SK-N-SH (cell line): ENCODE data around the gene MCC. TPM values are rescaled to one million over a fixed set of nuclear protein-coding genes. Genes with fewer than 3 reads are reported as not detected.

Experiments used
- CTCF ChIA-PET: fragments of 300-600, 350-600 bp; formaldehyde crosslinking; extraction: SDS; loops from one replicate; lab custom pipeline; 2021; lab: Yijun Ruan, JAX
- POLR2A ChIA-PET: fragments of 350-600 bp; sonication (Branson Sonifier 250); formaldehyde crosslinking; extraction: SDS; loops from one replicate; lab custom pipeline; 2020; ENCODE audit warnings: antibody characterized with exemption, inconsistent platforms; lab: Yijun Ruan, JAX
- DNase-seq: peaks from one replicate; pipeline ENCODE4 v3.0.0; 2012
- H2AFZ ChIP-seq: fragments of 200-600 bp; sonication (generic); 2 replicates; pipeline ENCODE4 v1.8.1; 2016; ENCODE audit warnings: antibody characterized with exemption, mild to moderate bottlenecking, low read depth
- H3F3A ChIP-seq: fragments of 200-600 bp; sonication (generic); replicated peaks from 2 replicates; pipeline ENCODE3; 2016; ENCODE audit warnings: antibody characterized with exemption, mild to moderate bottlenecking; ENCODE audit not compliant: insufficient read depth
- H3K27ac ChIP-seq, 2 experiments: fragments of 200-500 bp in 1 of 2; fragments of 200-600 bp in 1 of 2; sonication (Bioruptor generic) in 1 of 2; sonication (generic), shearing (Covaris generic) in 1 of 2; 2 replicates each; pipeline versions ENCODE4 v1.5.1 to v1.6.1; 2014 to 2016; ENCODE audit warnings: low read depth in 2 of 2, inconsistent platforms in 1 of 2, low read length in 1 of 2, mild to moderate bottlenecking in 1 of 2, mixed read lengths in 1 of 2
- H3K27me3 ChIP-seq: fragments of 200-600 bp; sonication (generic), shearing (Covaris generic); 2 replicates; pipeline ENCODE4 v1.6.1; 2016; ENCODE audit warnings: mixed run types; ENCODE audit not compliant: insufficient read depth
- H3K36me3 ChIP-seq, 2 experiments: fragments of 200-500 bp in 1 of 2; fragments of 200-600 bp in 1 of 2; sonication (Bioruptor generic) in 1 of 2; sonication (generic) in 1 of 2; replicated peaks in 1 of 2; 2 replicates each; pipeline versions ENCODE3 to v1.5.1; 2014 to 2016; ENCODE audit warnings: low read length in 1 of 2, mild to moderate bottlenecking in 1 of 2; ENCODE audit not compliant: insufficient read depth in 2 of 2, control insufficient read depth in 1 of 2
- H3K4me1 ChIP-seq, 2 experiments: fragments of 200-500 bp in 1 of 2; fragments of 200-600 bp in 1 of 2; sonication (Bioruptor generic) in 1 of 2; sonication (generic), shearing (Covaris generic) in 1 of 2; 2 replicates each; pipeline versions ENCODE4 v1.5.1 to v1.6.1; 2014 to 2016; ENCODE audit warnings: low read depth in 1 of 2, low read length in 1 of 2, mixed run types in 1 of 2; ENCODE audit not compliant: insufficient read depth in 2 of 2, control insufficient read depth in 1 of 2
- H3K4me2 ChIP-seq: fragments of 200-600 bp; sonication (generic), shearing (Covaris generic); 2 replicates; pipeline ENCODE4 v1.6.1; 2017; ENCODE audit warnings: mixed run types
- H3K4me3 ChIP-seq, 2 experiments: fragments of 200-500 bp in 1 of 2; fragments of 200-600 bp in 1 of 2; sonication (Bioruptor generic) in 1 of 2; sonication (generic), shearing (Covaris generic) in 1 of 2; 2 replicates each; pipeline versions ENCODE4 v1.5.1 to v1.8.1; 2014 to 2016; ENCODE audit warnings: low read depth in 2 of 2, inconsistent platforms in 1 of 2, low read length in 1 of 2, mild to moderate bottlenecking in 1 of 2, mixed read lengths in 1 of 2, moderate library complexity in 1 of 2
- H3K79me2 ChIP-seq: fragments of 200-600 bp; sonication (generic); 2 replicates; pipeline ENCODE4 v1.8.1; 2017; ENCODE audit warnings: mild to moderate bottlenecking; ENCODE audit not compliant: insufficient read depth
- H3K9ac ChIP-seq: fragments of 200-600 bp; sonication (generic); 2 replicates; pipeline ENCODE4 v1.6.1; 2017; ENCODE audit warnings: mixed run types
- H3K9me2 ChIP-seq: fragments of 200-600 bp; sonication (generic); 2 replicates; pipeline ENCODE4 v1.6.1; 2017; ENCODE audit warnings: mixed run types
- H3K9me3 ChIP-seq: fragments of 200-600 bp; sonication (generic); 2 replicates; pipeline ENCODE4 v1.6.1; 2017; ENCODE audit warnings: mixed run types, mild to moderate bottlenecking, moderate library complexity
- H4K20me1 ChIP-seq: fragments of 200-600 bp; sonication (generic); 2 replicates; pipeline ENCODE4 v1.6.1; 2017; ENCODE audit warnings: mild to moderate bottlenecking, mixed run types; ENCODE audit not compliant: insufficient read depth
- CHD2 ChIP-seq: fragments of 150-350 bp; IDR thresholded peaks from 2 replicates; pipeline ENCODE4 v1.6.1; 2018; ENCODE audit warnings: low read length; ENCODE audit not compliant: partially characterized antibody
- ELF1 ChIP-seq: IDR thresholded peaks from 2 replicates; pipeline ENCODE4 v1.4.0; 2012
- EZH2phosphoT487 ChIP-seq: fragments of 200-600 bp; sonication (generic); IDR thresholded peaks from 2 replicates; pipeline ENCODE4 v1.6.1; 2017; ENCODE audit warnings: low read depth, mixed run types, mild to moderate bottlenecking, antibody characterized with exemption, moderate library complexity, borderline replicate concordance
- FOXJ3 ChIP-seq: sonication (generic); formaldehyde crosslinking; IDR thresholded peaks from 2 replicates; pipeline ENCODE4 v1.5.1; 2020; ENCODE audit warnings: mild to moderate bottlenecking, missing genetic modification reagents
- FOXM1 ChIP-seq: IDR thresholded peaks from 2 replicates; pipeline ENCODE4 v1.4.0; 2012; ENCODE audit warnings: low read depth, mild to moderate bottlenecking
- MEF2A ChIP-seq: IDR thresholded peaks from 2 replicates; pipeline ENCODE4 v1.4.0; 2012; ENCODE audit warnings: low read depth, borderline replicate concordance
- POLR2AphosphoS5 ChIP-seq: IDR thresholded peaks from 2 replicates; pipeline ENCODE4 v1.6.1; 2012; ENCODE audit warnings: low read depth, low read length
- RAD21 ChIP-seq: IDR thresholded peaks from 2 replicates; pipeline ENCODE4 v1.6.1; 2012; ENCODE audit warnings: mild to moderate bottlenecking, low read length
- RCOR1 ChIP-seq: fragments of 150-350 bp; IDR thresholded peaks from 2 replicates; pipeline ENCODE4 v1.6.1; 2017; ENCODE audit warnings: antibody characterized with exemption, low read length
- SIN3A ChIP-seq: IDR thresholded peaks from 2 replicates; pipeline ENCODE4 v1.6.1; 2012; ENCODE audit warnings: low read depth, mild to moderate bottlenecking, low read length, moderate library complexity, borderline replicate concordance
- SMC3 ChIP-seq: IDR thresholded peaks from 2 replicates; pipeline ENCODE4 v1.6.1; 2012; ENCODE audit warnings: low read depth, low read length, improper control_type of control experiment
- TAF1 ChIP-seq: IDR thresholded peaks from 2 replicates; pipeline ENCODE4 v1.6.1; 2012; ENCODE audit warnings: low read depth, mild to moderate bottlenecking, low read length, moderate library complexity, borderline replicate concordance
- TCF12 ChIP-seq: IDR thresholded peaks from 2 replicates; pipeline ENCODE4 v1.4.0; 2012
- WGBS: methylation state at CpG from one replicate; pipeline ENCODE4 v1.1.6; 2017; ENCODE audit warnings: low lambda C conversion rate; 5-methylcytosine and 5-hydroxymethylcytosine counted together
- polyA plus RNA-seq, 3 experiments: library from polyadenylated mRNA; depleted of rRNA; stranded (reverse); fragments of >200 nt; gene quantifications; 2 replicates each; pipeline ENCODE4 v1.2.3, GENCODE V29; 2012
- TF ChIP-seq, protein P1 (sequence below): fragments of 150-350 bp; IDR thresholded peaks from 2 replicates; pipeline ENCODE4 v1.6.1; 2016; ENCODE audit warnings: mild to moderate bottlenecking, low read depth, low read length
- TF ChIP-seq, protein P2 (sequence below): fragments of 150-350 bp; IDR thresholded peaks from 2 replicates; pipeline ENCODE4 v1.6.1; 2017; ENCODE audit warnings: antibody characterized with exemption, low read length, low read depth, borderline replicate concordance
- TF ChIP-seq, protein P3 (sequence below): IDR thresholded peaks from 2 replicates; pipeline ENCODE4 v1.4.0; 2012; ENCODE audit warnings: low read depth

The MCC gene
- polyA plus RNA-seq, 1 of the 3 experiments (the other 2 are of a cell fraction) = 3.6 TPM

DNA sequence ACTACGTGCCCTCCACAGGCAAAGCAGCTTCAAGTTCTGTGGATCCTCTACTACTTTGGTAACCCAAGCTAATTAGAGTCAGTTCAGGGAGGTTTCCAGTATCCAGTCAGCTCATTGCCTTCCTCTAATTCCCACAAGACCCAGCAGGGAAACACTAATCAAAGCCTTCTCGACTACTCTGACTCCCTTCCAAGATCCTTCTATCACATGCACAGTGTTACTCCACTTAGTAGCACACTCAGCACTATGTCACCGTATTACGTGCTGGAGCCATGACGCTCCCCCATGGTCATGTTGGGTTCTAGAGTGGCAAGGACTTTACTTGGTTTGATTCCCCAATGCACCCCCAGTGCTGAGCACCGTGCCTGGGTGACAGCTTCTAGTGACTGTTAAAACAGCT, 458.6 kb downstream of the MCC start:
- no peak for DNase-seq
- H3K27ac ChIP-seq = no peak overlapping the region; a peak in 1 of 4 replicates
- no peaks in the 10 kb centered on the region for H3K79me2 ChIP-seq
- peaks cover 6 to 30% of the 10 kb centered on the region in 2 experiments for H3K36me3 ChIP-seq
- POLR2A ChIA-PET = no interaction called here
- H3K9me2 ChIP-seq = no peaks in the 10 kb centered on the region
- H3K9ac ChIP-seq = no peak overlapping the region
- H3K27me3 ChIP-seq = no peaks in the 10 kb centered on the region
- no peaks in the 10 kb centered on the region for H4K20me1 ChIP-seq
- no peak overlapping the region for H2AFZ ChIP-seq
- CTCF ChIA-PET = interaction anchor here (1.8 kb wide), 1 partner anchor 34 kb away, joined by 7 read pairs; no protein-coding TSS in a partner anchor
- no peaks in the 10 kb centered on the region for H3K9me3 ChIP-seq
- WGBS = 95% methylated on average over 6 of the region's 6 CpGs
- TF ChIP-seq POLR2AphosphoS5 (peak; percentile 25), FOXJ3 (CRISPR knock-in tag) (no peak)
- no peak overlapping the region for H3K4me3 ChIP-seq
- peaks cover 0 to 8% of the 10 kb centered on the region in 2 experiments; a peak in 2 of 4 replicates for H3K4me1 ChIP-seq
- H3F3A ChIP-seq = peaks cover 7% of the 10 kb centered on the region
- no peak overlapping the region for H3K4me2 ChIP-seq

DNA sequence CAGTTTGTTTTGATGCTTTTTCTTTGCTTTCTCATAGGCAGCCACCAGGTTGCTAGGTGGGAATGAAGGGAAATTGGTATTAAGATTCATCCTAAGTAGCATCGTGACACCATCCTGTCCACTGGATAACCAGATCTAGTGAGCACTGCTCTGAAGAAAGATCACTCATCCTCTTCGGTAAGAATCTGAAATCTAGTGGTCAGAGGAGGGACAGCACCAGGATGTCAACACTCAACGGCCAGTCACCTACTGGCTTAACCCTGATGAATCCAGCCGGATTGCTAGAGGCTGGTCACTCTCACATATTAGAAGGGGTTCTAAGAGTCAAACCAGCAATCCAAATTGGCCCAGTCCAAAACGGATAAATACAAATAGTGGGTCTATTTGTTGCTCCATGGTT, 460.8 kb downstream of the MCC start:
- Histone ChIP-seq H3K27ac (no peak overlapping the region), H3K9me2 (no peaks in the 10 kb centered on the region), H3K9ac (no peak overlapping the region), H3F3A (peaks cover 7% of the 10 kb centered on the region), H3K27me3 (no peaks in the 10 kb centered on the region), H4K20me1 (no peaks in the 10 kb centered on the region), H3K4me1 (peaks cover 0 to 8% of the 10 kb centered on the region in 2 experiments; a peak in 3 of 4 replicates), H3K79me2 (no peaks in the 10 kb centered on the region), H3K4me2 (no peak overlapping the region), H3K4me3 (no peak overlapping the region), H2AFZ (no peak overlapping the region), H3K36me3 (peaks cover 19 to 50% of the 10 kb centered on the region in 2 experiments), H3K9me3 (no peaks in the 10 kb centered on the region)
- TF ChIP-seq RAD21 = no peak
- no peak for TF ChIP-seq EZH2phosphoT487
- no peak for TF ChIP-seq FOXM1
- TF ChIP-seq CHD2 = no peak
- TF ChIP-seq MEF2A = no peak
- no peak for TF ChIP-seq SIN3A
- TF ChIP-seq, protein P1, sequence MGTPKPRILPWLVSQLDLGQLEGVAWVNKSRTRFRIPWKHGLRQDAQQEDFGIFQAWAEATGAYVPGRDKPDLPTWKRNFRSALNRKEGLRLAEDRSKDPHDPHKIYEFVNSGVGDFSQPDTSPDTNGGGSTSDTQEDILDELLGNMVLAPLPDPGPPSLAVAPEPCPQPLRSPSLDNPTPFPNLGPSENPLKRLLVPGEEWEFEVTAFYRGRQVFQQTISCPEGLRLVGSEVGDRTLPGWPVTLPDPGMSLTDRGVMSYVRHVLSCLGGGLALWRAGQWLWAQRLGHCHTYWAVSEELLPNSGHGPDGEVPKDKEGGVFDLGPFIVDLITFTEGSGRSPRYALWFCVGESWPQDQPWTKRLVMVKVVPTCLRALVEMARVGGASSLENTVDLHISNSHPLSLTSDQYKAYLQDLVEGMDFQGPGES = no peak
- no peak for TF ChIP-seq TCF12
- TF ChIP-seq SMC3 = no peak
- TF ChIP-seq ELF1 = no peak
- TF ChIP-seq, protein P2, sequence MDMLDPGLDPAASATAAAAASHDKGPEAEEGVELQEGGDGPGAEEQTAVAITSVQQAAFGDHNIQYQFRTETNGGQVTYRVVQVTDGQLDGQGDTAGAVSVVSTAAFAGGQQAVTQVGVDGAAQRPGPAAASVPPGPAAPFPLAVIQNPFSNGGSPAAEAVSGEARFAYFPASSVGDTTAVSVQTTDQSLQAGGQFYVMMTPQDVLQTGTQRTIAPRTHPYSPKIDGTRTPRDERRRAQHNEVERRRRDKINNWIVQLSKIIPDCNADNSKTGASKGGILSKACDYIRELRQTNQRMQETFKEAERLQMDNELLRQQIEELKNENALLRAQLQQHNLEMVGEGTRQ = no peak
- no peak for TF ChIP-seq RCOR1
- TF ChIP-seq, protein P3, sequence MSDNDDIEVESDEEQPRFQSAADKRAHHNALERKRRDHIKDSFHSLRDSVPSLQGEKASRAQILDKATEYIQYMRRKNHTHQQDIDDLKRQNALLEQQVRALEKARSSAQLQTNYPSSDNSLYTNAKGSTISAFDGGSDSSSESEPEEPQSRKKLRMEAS = no peak
- TF ChIP-seq TAF1 = no peak
- no peak for DNase-seq
- POLR2A ChIA-PET = interaction anchor here (0.9 kb wide), 1 partner anchor 31 kb away, joined by 3 read pairs; no protein-coding TSS in a partner anchor
- CTCF ChIA-PET = no interaction called here
- WGBS = 93% methylated on average over 5 of the region's 5 CpGs
